AG10803 (cell line): ENCODE results near the gene MAT1A.

ENCODE experiments used
- DNase-seq: peaks from one replicate; pipeline ENCODE4 v3.0.0; 2010; ENCODE audit warnings: low read depth
- H3K4me3 ChIP-seq: 2 replicates; pipeline ENCODE4 v1.5.1; 2011; ENCODE audit warnings: mild to moderate bottlenecking, low read length, control low read depth
- CTCF ChIP-seq: conservative IDR thresholded peaks from 2 replicates; pipeline ENCODE4 v1.5.1; 2011; ENCODE audit warnings: mild to moderate bottlenecking, low read length, control low read depth, inconsistent platforms

The MAT1A gene

DNA sequence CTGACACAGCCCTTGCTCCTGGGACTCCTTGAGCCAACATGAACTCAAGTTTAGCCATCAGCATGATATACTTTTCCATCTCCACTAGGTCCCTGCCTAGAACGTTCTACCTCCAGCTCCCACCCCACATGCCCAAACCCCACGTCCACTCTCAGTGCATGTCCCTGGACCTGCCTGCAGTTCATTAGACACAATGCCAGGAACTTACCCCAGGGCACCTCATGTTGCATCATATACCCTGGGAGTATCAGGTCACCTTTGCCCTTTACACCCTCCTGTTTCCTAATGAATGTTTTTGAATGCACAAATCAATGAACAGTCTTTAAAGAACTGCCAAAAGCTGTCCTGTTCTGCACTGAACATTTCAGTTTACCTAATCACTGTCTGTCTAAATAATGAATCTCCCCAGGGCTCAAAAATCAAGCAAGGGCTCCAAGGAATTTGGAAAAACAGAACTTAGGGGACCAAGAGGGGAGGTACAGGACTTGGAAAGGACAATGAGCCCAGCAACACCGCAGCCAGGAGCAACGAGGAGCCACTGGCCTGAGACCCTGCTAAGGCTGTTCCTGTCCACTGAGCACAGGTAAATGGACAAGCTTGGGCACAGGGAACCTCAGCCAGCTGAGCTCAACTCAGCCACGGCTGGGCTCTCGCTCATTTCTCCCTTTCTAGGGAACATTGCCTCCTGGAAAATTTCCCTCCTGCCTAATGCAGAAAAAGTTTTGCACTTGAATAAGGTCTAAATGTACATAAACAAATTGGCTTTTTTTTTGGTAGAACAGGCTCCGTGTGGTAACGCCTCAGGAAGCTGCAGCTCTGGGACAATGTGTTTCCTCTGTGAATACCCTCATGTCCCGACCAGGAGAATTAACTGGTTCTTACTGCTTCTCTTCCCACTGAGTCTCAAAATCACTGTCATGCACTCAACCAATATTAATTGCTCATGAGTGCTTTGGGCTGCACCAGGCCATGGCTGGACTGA lies 7.4 kb downstream of the MAT1A start:
- no peak overlapping the region for H3K4me3 ChIP-seq
- DNase-seq, result no peak
- TF ChIP-seq CTCF, result no peak

GRCh38 chr10:80281292-80281691 lies 8.2 kb downstream of the MAT1A start:
- DNase-seq, result no peak
- no peak for TF ChIP-seq CTCF
- H3K4me3 ChIP-seq, result no peak overlapping the region

DNA sequence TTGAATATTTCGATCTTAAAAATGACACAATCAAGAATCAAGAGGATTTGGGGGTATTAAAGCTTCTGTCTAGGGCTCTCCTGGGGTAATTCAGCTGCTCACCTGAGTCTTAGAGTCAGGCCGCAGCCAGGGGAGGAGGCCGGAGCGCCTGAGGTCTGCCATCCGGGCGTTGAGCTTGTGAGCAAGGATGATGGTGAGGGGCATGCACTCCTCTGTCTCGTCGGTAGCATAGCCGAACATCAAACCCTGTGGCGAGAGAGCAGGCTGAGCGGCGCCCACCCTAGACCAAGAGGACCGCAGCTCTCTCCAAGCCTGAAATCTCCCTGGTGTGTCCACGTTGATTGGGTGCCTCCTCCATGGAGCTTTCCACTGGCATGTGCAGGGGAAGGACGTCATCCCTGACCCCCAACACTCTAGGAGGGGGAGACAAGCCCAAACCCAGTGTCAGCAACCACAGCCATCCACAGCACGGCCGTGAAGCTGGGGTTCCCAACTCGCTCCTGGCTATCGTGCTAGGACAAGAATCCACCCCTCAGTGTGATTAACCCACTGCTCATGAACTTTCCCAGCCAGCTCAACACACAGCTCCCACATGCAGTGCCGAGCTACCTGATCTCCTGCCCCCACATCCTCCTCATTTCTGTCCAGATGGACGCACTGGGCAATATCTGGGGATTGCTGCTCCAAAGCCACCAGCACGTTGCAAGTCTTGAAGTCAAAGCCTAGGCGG lies 9.2 kb downstream of the MAT1A start:
- no peak for DNase-seq
- H3K4me3 ChIP-seq, result no peak overlapping the region
- no peak for TF ChIP-seq CTCF

DNA sequence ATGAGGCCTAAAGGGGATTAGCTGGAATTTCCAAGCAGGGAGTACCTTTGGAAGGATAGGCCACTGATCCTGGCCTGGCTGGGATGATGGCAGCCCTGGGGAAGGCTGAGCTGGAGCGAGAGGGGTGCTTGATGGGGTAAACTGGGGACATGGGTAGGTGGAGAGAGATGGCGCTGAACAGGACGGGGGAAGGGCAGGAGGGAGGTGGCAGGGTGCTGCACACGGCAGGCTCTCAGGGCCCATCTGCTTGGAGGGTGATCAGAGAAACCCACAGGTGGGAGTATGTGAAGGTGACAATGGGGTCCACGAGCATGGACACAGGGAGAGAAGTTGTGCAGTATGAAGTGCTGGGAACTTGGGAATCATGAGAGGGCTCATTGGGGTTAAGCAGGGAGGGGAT lies 10.3 kb downstream of the MAT1A start:
- DNase-seq, result no peak
- no peak for TF ChIP-seq CTCF
- H3K4me3 ChIP-seq, result no peak overlapping the region

DNA sequence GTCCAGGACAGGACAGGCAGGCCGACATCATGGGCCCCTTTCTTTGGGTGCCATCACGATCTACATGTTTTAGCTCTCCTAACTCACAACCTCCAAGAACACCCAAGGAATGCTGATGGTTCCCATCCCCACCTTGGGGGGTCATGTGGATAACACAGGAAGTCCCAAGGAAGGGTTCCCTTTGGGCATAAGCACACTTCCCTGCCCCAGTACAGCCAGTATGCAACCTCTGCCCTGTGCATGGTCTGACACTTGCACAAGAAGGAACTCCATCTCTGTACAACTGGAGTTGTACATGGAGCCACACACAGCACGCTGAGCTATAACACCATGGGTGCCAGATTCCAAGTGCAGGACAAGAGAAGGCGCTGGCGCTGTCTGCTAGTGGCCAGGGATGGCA lies 11.0 kb downstream of the MAT1A start:
- no peak overlapping the region for H3K4me3 ChIP-seq
- no peak for DNase-seq
- TF ChIP-seq CTCF, result no peak

DNA sequence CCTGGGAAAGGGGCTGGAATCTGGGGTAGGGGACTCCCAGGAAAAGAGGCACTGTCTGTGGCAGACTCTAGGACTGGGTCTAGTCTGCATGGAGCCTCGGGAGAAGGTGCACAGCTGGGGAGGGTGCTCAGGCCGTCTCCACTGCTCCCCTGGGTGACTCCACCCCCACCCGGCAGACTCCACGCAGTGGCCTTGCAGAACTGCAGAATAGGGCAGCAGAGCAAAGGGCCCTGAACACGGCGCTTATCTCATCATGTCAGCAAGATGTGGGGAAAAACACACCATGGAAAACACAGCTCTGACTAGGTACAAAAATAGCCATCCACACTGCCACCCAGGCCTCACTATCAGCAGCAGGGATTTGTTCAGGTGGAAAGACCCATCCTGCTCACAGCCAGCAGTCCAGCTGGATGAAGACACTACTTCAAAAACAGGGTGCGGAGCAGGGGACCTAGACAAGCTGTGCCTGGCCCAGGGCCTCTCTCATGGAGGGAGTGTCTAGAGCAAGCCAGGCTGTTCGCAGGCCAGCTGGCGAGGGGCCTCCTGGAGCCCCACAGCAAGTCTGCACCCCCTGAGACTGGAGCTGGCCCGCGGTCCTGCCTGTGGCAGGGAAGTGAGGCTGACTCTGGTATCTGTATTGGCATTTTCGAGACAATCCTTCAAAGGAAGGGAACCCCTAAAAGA lies 11.7 kb downstream of the MAT1A start:
- no peak for TF ChIP-seq CTCF
- DNase-seq, result no peak
- H3K4me3 ChIP-seq, result no peak overlapping the region
